DND-41 (cell line): ENCODE data around the gene ESYT3.

Experiments
- CTCF ChIP-seq: IDR thresholded peaks from 2 replicates; pipeline ENCODE4 v1.5.1; 2012; ENCODE audit warnings: borderline replicate concordance, low read length, moderate library complexity, mild to moderate bottlenecking; ENCODE audit not compliant: poor library complexity, severe bottlenecking; ENCODE audit errors: extremely low read depth
- EZH2 ChIP-seq: IDR thresholded peaks from 3 replicates; pipeline ENCODE4 v1.6.1; 2012; ENCODE audit warnings: borderline replicate concordance, low read depth, mild to moderate bottlenecking, moderate library complexity, low read length, inconsistent platforms; ENCODE audit not compliant: severe bottlenecking

GRCh38 chr3:138408751-138409570 lies 25.5 kb upstream of the ESYT3 start:
- TF ChIP-seq CTCF (no peak), EZH2 (no peak)
